Trophoblast cell (in vitro differentiated cells and primary cell): ENCODE results near the gene MVD.
A peak's percentile ranks its signal among the peaks of the same experiment; 100 is the strongest.

ENCODE experiments used
- DNase-seq, 2 donors: peaks; one replicate each; pipeline ENCODE4 v3.0.0-alpha.2; 2016
- H2AFZ ChIP-seq: 2 replicates; pipeline ENCODE4 v1.6.1; 2013; ENCODE audit warnings: low read length, moderate library complexity, mild to moderate bottlenecking; ENCODE audit not compliant: insufficient read depth, poor library complexity
- H2AK5ac ChIP-seq: 2 replicates; pipeline ENCODE4 v1.6.1; 2013; ENCODE audit warnings: mild to moderate bottlenecking, low read length
- H2BK120ac ChIP-seq: 2 replicates; pipeline ENCODE4 v1.6.1; 2013; ENCODE audit warnings: low read length, mild to moderate bottlenecking, moderate library complexity; ENCODE audit not compliant: insufficient read depth, poor library complexity
- H2BK12ac ChIP-seq: 2 replicates; pipeline ENCODE4 v1.6.1; 2013; ENCODE audit warnings: mild to moderate bottlenecking, low read length, moderate library complexity
- H2BK5ac ChIP-seq: 2 replicates; pipeline ENCODE4 v1.6.1; 2013; ENCODE audit warnings: low read length, low read depth, moderate library complexity, mild to moderate bottlenecking; ENCODE audit not compliant: poor library complexity
- H3K14ac ChIP-seq: 2 replicates; pipeline ENCODE4 v1.6.1; 2013; ENCODE audit warnings: mild to moderate bottlenecking, low read length
- H3K18ac ChIP-seq: 2 replicates; pipeline ENCODE4 v1.6.1; 2013; ENCODE audit warnings: mild to moderate bottlenecking, low read length
- H3K23ac ChIP-seq: 2 replicates; pipeline ENCODE4 v1.6.1; 2013; ENCODE audit warnings: low read length
- H3K27ac ChIP-seq: 2 replicates; pipeline ENCODE4 v1.5.1; 2013; ENCODE audit warnings: low read depth, mild to moderate bottlenecking, inconsistent platforms, low read length, moderate library complexity
- H3K27me3 ChIP-seq: 2 replicates; pipeline ENCODE4 v1.6.1; 2013; ENCODE audit warnings: inconsistent platforms, mild to moderate bottlenecking, low read length, moderate library complexity; ENCODE audit not compliant: insufficient read depth
- H3K36me3 ChIP-seq, 2 experiments: 1 replicate in 1 of 2; 2 replicates in 1 of 2; pipeline ENCODE4 v1.6.1; 2013; ENCODE audit warnings: low read length in 2 of 2, mild to moderate bottlenecking in 2 of 2, moderate library complexity in 1 of 2; ENCODE audit not compliant: insufficient read depth in 2 of 2, control insufficient read depth in 1 of 2
- H3K4ac ChIP-seq: 2 replicates; pipeline ENCODE4 v1.6.1; 2013; ENCODE audit warnings: low read depth, mild to moderate bottlenecking, low read length, moderate library complexity
- H3K4me1 ChIP-seq, 2 experiments: 1 replicate in 1 of 2; 2 replicates in 1 of 2; pipeline ENCODE4 v1.6.1; 2013; ENCODE audit warnings: low read length in 2 of 2, mild to moderate bottlenecking in 2 of 2, moderate library complexity in 1 of 2; ENCODE audit not compliant: insufficient read depth in 2 of 2, control insufficient read depth in 1 of 2
- H3K4me2 ChIP-seq: 2 replicates; pipeline ENCODE4 v1.6.1; 2013; ENCODE audit warnings: inconsistent platforms, mild to moderate bottlenecking, low read length, moderate library complexity
- H3K4me3 ChIP-seq: 2 replicates; pipeline ENCODE4 v1.5.1; 2013; ENCODE audit warnings: mild to moderate bottlenecking, low read depth, low read length, inconsistent platforms
- H3K79me1 ChIP-seq: one replicate; pipeline ENCODE4 v1.6.1; 2013; ENCODE audit warnings: low read length
- H3K79me2 ChIP-seq: 2 replicates; pipeline ENCODE4 v1.6.1; 2013; ENCODE audit warnings: low read length, mild to moderate bottlenecking; ENCODE audit not compliant: control insufficient read depth, insufficient read depth, poor library complexity
- H3K9ac ChIP-seq: 2 replicates; pipeline ENCODE4 v1.6.1; 2013; ENCODE audit warnings: mild to moderate bottlenecking, low read length
- H3K9me3 ChIP-seq: 2 replicates; pipeline ENCODE4 v1.6.1; 2013; ENCODE audit warnings: low read depth, mild to moderate bottlenecking, control low read depth, inconsistent platforms, low read length; ENCODE audit not compliant: insufficient read depth
- H4K12ac ChIP-seq: 2 replicates; pipeline ENCODE4 v1.6.1; 2013; ENCODE audit warnings: low read depth, mild to moderate bottlenecking, low read length, moderate library complexity
- H4K8ac ChIP-seq: 2 replicates; pipeline ENCODE4 v1.6.1; 2013; ENCODE audit warnings: low read depth, mild to moderate bottlenecking, low read length, moderate library complexity
- H4K91ac ChIP-seq: one replicate; pipeline ENCODE4 v1.6.1; 2013; ENCODE audit warnings: low read depth, mild to moderate bottlenecking, low read length, moderate library complexity
- WGBS: extraction: QIAGEN DNeasy Blood & Tissue Kit; methylation state at CpG from one replicate; pipeline ENCODE4 v1.1.7; 2013; ENCODE audit warnings: missing lambda C conversion rate; ENCODE audit not compliant: insufficient read length, insufficient coverage; ENCODE audit errors: extremely low coverage; 5-methylcytosine and 5-hydroxymethylcytosine counted together

Gene MVD

GRCh38 chr16:88700636-88701482, 38.0 kb upstream of the MVD start:
- no peak overlapping the region for H2AK5ac ChIP-seq
- no peaks in the 10 kb centered on the region for H3K79me1 ChIP-seq
- no peak overlapping the region for H3K9ac ChIP-seq
- H3K4me3 ChIP-seq, result no peak overlapping the region
- H2AFZ ChIP-seq, result no peak overlapping the region
- H3K79me2 ChIP-seq, result no peaks in the 10 kb centered on the region
- WGBS, result no CpG with 5 or more reads among the region's 42 CpGs
- DNase-seq, result peak; percentile 31 to 37
- no peak overlapping the region for H2BK12ac ChIP-seq
- no peak overlapping the region for H3K18ac ChIP-seq
- no peak overlapping the region for H2BK5ac ChIP-seq
- no peak overlapping the region for H3K4ac ChIP-seq
- H3K23ac ChIP-seq, result no peak overlapping the region
- H3K9me3 ChIP-seq, result peaks cover 2% of the 10 kb centered on the region
- peaks cover 27 to 29% of the 10 kb centered on the region in 2 experiments for H3K36me3 ChIP-seq
- no peaks in the 10 kb centered on the region for H3K27me3 ChIP-seq
- H4K8ac ChIP-seq, result no peak overlapping the region
- peaks cover 0 to 8% of the 10 kb centered on the region in 2 experiments for H3K4me1 ChIP-seq
- H3K4me2 ChIP-seq, result no peak overlapping the region
- no peak overlapping the region for H2BK120ac ChIP-seq
- no peak overlapping the region for H3K27ac ChIP-seq
- H3K14ac ChIP-seq, result no peak overlapping the region
- no peak overlapping the region for H4K91ac ChIP-seq
- no peak overlapping the region for H4K12ac ChIP-seq

- Histone ChIP-seq H3K4ac (no peak overlapping the region), H3K18ac (no peak overlapping the region), H3K9me3 (peaks cover 2% of the 10 kb centered on the region), H3K23ac (no peak overlapping the region), H2BK120ac (no peak overlapping the region), H2AK5ac (no peak overlapping the region), H3K27me3 (no peaks in the 10 kb centered on the region), H4K8ac (no peak overlapping the region), H3K79me1 (no peaks in the 10 kb centered on the region), H4K91ac (no peak overlapping the region), H3K9ac (no peak overlapping the region), H3K79me2 (no peaks in the 10 kb centered on the region), H3K36me3 (peaks cover 27 to 29% of the 10 kb centered on the region in 2 experiments), H2BK12ac (no peak overlapping the region), H3K14ac (no peak overlapping the region), H2AFZ (no peak overlapping the region), H3K4me3 (no peak overlapping the region), H2BK5ac (no peak overlapping the region), H3K4me1 (peaks cover 0 to 4% of the 10 kb centered on the region in 2 experiments), H3K4me2 (no peak overlapping the region), H3K27ac (no peak overlapping the region), H4K12ac (no peak overlapping the region)
- DNase-seq, result no peak
- WGBS, result no CpG with 5 or more reads among the region's 14 CpGs
Observed at GRCh38 chr16:88700322-88700635, 37.4 kb upstream of the MVD start.

- Histone ChIP-seq H3K79me1 (no peaks in the 10 kb centered on the region), H2BK12ac (no peak overlapping the region), H3K9me3 (peaks cover 2% of the 10 kb centered on the region), H2BK5ac (no peak overlapping the region), H3K27me3 (no peaks in the 10 kb centered on the region), H3K4me1 (no peaks in the 10 kb centered on the region), H4K8ac (no peak overlapping the region), H4K12ac (no peak overlapping the region), H3K14ac (no peak overlapping the region), H4K91ac (no peak overlapping the region), H2AFZ (no peak overlapping the region), H2AK5ac (no peak overlapping the region), H3K36me3 (peaks cover 27 to 29% of the 10 kb centered on the region in 2 experiments), H3K79me2 (no peaks in the 10 kb centered on the region), H3K27ac (no peak overlapping the region), H3K18ac (no peak overlapping the region), H3K4me2 (no peak overlapping the region), H3K4me3 (no peak overlapping the region), H2BK120ac (no peak overlapping the region), H3K23ac (no peak overlapping the region), H3K4ac (no peak overlapping the region), H3K9ac (no peak overlapping the region)
- WGBS, result no CpG with 5 or more reads among the region's 16 CpGs
- no peak for DNase-seq
Observed at GRCh38 chr16:88699180-88699579, 36.3 kb upstream of the MVD start.

GRCh38 chr16:88698646-88699045, 35.8 kb upstream of the MVD start:
- H2AFZ ChIP-seq, result no peak overlapping the region
- H2BK120ac ChIP-seq, result no peak overlapping the region
- no peak overlapping the region for H3K9ac ChIP-seq
- H2BK5ac ChIP-seq, result no peak overlapping the region
- H3K4me3 ChIP-seq, result no peak overlapping the region
- no peak overlapping the region for H3K23ac ChIP-seq
- no peak overlapping the region for H3K4ac ChIP-seq
- WGBS, result no CpG with 5 or more reads among the region's 25 CpGs
- H3K14ac ChIP-seq, result no peak overlapping the region
- no peaks in the 10 kb centered on the region for H3K79me1 ChIP-seq
- no peak overlapping the region for H2AK5ac ChIP-seq
- H3K79me2 ChIP-seq, result no peaks in the 10 kb centered on the region
- H3K18ac ChIP-seq, result no peak overlapping the region
- H3K9me3 ChIP-seq, result peaks cover 2% of the 10 kb centered on the region
- no peak overlapping the region for H3K27ac ChIP-seq
- no peak overlapping the region for H4K12ac ChIP-seq
- no peak for DNase-seq
- H3K4me2 ChIP-seq, result no peak overlapping the region
- no peak overlapping the region for H4K91ac ChIP-seq
- H2BK12ac ChIP-seq, result no peak overlapping the region
- H3K27me3 ChIP-seq, result no peaks in the 10 kb centered on the region
- no peaks in the 10 kb centered on the region for H3K4me1 ChIP-seq
- no peak overlapping the region for H4K8ac ChIP-seq
- H3K36me3 ChIP-seq, result peaks cover 27 to 29% of the 10 kb centered on the region in 2 experiments
